ENCODE measurements around the gene ABCA13.

GRCh38 chr7:48130658-48131108 lies 40.6 kb upstream of the ABCA13 start:
- TF ChIP-seq EP300 (IDR thresholded peaks at IDR 0.05; ENCODE audit: low read depth) = no peak
- no peak for TF ChIP-seq CTCF (IDR thresholded peaks at IDR 0.05)
- no peak for TF ChIP-seq POLR2A (IDR thresholded peaks at IDR 0.05)
